ENCODE results near the gene ZNF217.
"Not testable (repeated sequence)": the region's sequence is repeated elsewhere in the genome, so short reads cannot be mapped to it uniquely, and the experiment has no call there.

The ZNF217 gene

DNA sequence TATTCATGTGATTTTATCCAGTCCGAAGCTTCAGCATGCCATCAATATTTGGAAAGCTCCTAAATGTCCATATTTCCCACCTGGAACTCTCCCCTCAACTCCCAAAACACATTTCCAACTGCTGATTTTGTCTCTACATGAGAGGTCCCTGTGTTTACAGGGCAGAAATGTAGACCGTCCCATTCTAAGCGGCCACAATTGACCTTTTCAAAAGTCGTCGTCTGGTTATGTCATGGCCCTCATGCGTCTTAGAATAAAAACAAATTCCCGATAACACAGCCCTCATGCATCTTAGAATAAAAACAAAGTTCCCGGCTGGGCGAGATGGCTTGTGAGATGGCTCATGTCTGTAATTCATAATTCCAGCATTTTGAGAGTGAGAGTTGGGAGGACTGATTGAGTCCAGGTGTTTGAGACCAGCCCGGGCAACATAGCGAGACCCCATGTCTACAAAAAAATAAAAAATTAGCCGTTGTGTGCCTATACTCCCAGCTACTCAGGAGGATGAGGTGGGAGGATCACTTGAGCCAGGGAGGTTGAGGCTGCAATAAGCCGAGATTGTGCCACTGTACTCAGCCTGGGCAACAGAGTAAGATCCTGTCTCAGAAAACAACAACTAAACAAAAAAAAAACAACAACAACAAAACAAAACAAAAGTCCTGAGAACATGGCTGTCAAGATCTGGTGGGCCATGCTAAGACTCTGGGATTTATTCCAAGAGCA is 6.4 kb upstream of the ZNF217 start:
- DNase-seq (ENCODE audit: low read depth, low spot score): no peak
- H3K4me3 ChIP-seq (ENCODE audit: low read length): no peak overlapping the region

GRCh38 chr20:53599378-53599777 is 5.7 kb upstream of the ZNF217 start:
- H3K4me3 ChIP-seq (ENCODE audit: low read length): no peak overlapping the region
- DNase-seq (ENCODE audit: low read depth, low spot score): no peak

DNA sequence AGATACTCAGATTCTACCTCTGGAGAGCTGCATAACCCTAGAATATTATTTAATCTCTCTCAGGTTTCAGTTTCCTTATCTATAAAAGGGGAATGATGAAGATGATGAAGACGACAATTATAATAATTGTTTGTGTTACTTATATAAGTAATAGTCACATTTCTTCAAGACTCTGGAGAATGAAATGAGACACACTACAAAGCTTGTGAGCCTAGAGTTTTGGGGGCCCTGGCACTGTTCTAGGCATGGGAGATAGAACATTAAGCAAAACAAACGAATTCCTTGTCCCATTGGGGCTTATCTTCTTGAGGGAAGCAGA is 5.4 kb upstream of the ZNF217 start:
- H3K4me3 ChIP-seq (ENCODE audit: low read length): no peak overlapping the region

GRCh38 chr20:53598140-53599043 is 4.8 kb upstream of the ZNF217 start:
- no peak for DNase-seq (ENCODE audit: low read depth, low spot score)
- H3K4me3 ChIP-seq (ENCODE audit: low read length): no peak overlapping the region

More for the DNA sequence above, 5.4 kb upstream of the ZNF217 start:
- DNase-seq (ENCODE audit: low read depth, low spot score): no peak

DNA sequence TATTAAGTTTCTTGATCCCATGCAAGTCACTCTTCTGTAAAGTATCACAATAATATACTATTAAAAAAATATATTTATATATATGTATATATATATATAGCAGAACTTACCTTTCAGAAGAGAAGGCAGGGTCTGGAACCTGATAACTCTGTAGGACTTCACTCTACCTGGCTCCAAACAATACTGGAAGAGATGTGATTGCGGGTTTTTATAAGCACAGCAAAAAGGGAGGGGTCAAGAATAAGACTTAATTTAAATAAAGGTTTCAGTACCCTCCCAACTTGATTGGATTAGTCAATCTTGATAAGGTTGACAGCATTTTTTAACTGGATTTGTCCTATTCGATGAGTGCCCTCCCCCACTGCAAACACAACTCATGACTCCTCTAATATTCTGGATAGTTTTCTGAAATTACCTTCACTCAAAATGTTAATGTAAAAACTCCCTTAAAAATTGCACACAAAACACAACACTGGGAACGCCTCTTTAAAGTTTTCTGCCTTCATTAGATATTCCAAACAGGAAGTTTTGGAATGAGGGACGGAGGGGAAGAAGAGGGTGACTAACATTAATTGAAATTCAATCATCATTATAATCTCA is 4.0 kb upstream of the ZNF217 start:
- no peak overlapping the region for H3K4me3 ChIP-seq (ENCODE audit: low read length)
- no peak for DNase-seq (ENCODE audit: low read depth, low spot score)

DNA sequence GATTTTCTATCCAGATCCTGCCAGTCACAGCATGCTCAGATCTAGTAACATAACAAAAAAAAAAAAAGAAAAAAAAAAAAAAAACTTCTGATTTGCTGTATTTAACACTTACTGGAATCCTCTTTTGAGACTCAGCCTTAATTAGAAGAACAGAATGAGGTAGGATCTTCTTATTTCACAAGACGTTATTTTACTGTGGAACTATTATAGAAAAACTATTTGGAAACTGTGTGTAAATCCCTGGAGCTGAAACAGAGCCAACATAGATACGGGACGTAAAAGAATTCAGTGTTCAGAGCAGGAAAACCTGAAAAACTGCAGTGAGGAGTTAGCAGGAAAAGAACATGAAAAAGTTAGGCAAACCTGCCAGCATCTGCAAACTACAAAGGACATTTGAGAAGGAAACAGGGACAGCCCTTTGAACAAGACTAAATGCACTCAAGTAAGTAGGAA is 3.4 kb upstream of the ZNF217 start:
- H3K4me3 ChIP-seq (ENCODE audit: low read length): no peak overlapping the region
- no peak for DNase-seq (ENCODE audit: low read depth, low spot score)

- not testable (repeated sequence) for H3K4me3 ChIP-seq (ENCODE audit: low read length); DNase-seq (ENCODE audit: low read depth, low spot score)
Measured at GRCh38 chr20:53596189-53597001, 2.8 kb upstream of the ZNF217 start.

DNA sequence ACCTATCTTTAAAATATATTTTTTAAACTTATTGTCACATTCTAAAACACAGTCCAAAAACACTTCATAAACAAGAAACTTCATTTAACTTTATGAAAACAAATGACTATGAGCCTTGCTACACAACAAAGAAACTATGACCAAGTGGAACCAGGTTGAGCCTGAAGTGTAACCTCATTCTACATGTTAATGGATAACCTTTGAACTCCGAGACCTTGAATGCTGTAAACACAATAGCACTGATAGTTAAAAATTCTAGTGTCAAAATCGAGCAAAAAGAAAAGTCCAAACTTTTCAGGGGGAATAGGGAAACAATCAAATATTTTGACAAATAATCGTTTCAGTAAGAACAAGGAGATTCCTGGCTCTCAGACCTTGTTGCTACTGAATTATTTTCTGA is 2.1 kb upstream of the ZNF217 start:
- DNase-seq (ENCODE audit: low read depth, low spot score); H3K4me3 ChIP-seq (ENCODE audit: low read length): not testable (repeated sequence)

- DNase-seq (ENCODE audit: low read depth, low spot score): no peak
- peak overlapping the region; percentile 58 for H3K4me3 ChIP-seq (ENCODE audit: low read length)
Measured at GRCh38 chr20:53595018-53595378, 1.4 kb upstream of the ZNF217 start.

GRCh38 chr20:53594068-53595017 is 704 bp upstream of the ZNF217 start:
- peak overlapping the region; percentile 58 for H3K4me3 ChIP-seq (ENCODE audit: low read length)
- DNase-seq (ENCODE audit: low read depth, low spot score): peak; percentile 80

GRCh38 chr20:53592992-53593465 is 610 bp downstream of the ZNF217 start:
- H3K4me3 ChIP-seq (ENCODE audit: low read length): peak overlapping the region; percentile 66
- no peak for DNase-seq (ENCODE audit: low read depth, low spot score)

- peak overlapping the region; percentile 66 for H3K4me3 ChIP-seq (ENCODE audit: low read length)
- DNase-seq (ENCODE audit: low read depth, low spot score): not testable (repeated sequence)
Measured at GRCh38 chr20:53592454-53592991, 1.1 kb downstream of the ZNF217 start.

- peak overlapping the region; percentile 66 for H3K4me3 ChIP-seq (ENCODE audit: low read length)
- not testable (repeated sequence) for DNase-seq (ENCODE audit: low read depth, low spot score)
Measured at GRCh38 chr20:53591941-53592441, 1.6 kb downstream of the ZNF217 start.

- H3K4me3 ChIP-seq (ENCODE audit: low read length): peak overlapping the region; percentile 66
- DNase-seq (ENCODE audit: low read depth, low spot score): not testable (repeated sequence)
Measured at GRCh38 chr20:53591206-53591741, 2.4 kb downstream of the ZNF217 start.

- not testable (repeated sequence) for DNase-seq (ENCODE audit: low read depth, low spot score)
- peak overlapping the region; percentile 66 for H3K4me3 ChIP-seq (ENCODE audit: low read length)
Measured at GRCh38 chr20:53590608-53591007, 3.0 kb downstream of the ZNF217 start.

DNA sequence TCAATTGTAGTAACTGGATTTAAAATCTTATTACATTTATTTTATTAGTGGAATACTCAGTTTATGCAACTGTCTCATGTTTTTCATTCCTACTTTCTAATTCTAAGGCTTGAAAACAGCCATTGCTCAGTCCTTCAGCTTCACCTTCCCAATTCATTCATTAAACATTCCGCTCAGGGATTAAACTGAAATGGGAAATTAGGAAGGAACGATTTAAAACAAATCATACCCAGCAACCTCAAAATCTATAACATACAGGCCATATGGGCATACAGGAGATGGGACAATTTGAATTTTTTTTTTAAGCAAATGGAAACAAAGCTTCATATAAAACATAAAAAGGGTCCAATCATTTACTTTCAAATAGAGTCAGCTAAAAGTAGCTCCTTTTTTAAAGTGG is 3.5 kb downstream of the ZNF217 start:
- not testable (repeated sequence) for DNase-seq (ENCODE audit: low read depth, low spot score)
- peak overlapping the region; percentile 43 for H3K4me3 ChIP-seq (ENCODE audit: low read length)

DNA sequence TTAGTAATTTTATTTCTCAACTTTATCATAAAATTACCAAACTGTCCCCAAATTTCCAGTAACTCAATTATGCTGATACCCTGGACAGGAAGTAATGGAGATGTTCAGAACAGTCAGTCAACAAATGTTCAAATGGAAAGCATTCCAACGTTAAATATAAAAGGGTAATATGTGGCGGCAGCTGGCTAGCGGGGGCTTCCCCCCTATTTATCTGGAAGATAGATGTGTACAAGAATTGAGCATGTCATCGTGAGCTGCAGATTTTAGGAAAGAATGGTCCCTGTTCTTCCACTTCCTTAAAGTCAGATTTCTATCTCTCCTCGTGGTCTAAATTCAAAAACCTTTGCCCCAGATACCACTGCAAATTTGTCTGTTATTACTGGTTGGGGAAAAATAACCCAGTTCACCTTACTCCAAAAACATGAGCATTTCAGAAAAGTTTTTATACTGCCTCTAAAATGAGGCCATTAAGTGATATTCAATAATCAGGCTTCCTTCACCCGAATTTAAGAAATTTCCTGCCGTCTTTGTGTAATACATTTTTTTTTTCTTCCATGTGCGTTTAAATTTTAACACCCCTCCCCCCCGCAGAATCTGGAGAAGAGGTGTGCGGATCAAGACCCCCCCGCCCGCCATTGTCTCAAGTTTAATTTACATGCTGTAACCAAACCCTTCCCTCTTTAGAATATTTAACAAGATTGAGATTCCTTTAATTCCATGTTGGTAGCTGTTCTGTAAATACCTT is 4.1 kb downstream of the ZNF217 start:
- peak; percentile 61 for DNase-seq (ENCODE audit: low read depth, low spot score)

More for the DNA sequence above, 4.1 kb downstream of the ZNF217 start:
- H3K4me3 ChIP-seq (ENCODE audit: low read length): peak overlapping the region; percentile 43

Data from Jurkat, Clone E6-1 (cell line).